Nephron progenitor cell (in vitro differentiated cells): ENCODE results near the gene TMEM120A.
A peak's percentile ranks its signal among the peaks of the same experiment; 100 is the strongest.

Experiments
- DNase-seq: peaks from one replicate; pipeline ENCODE4 v3.0.0; 2021
- H3K27ac Mint-ChIP-seq: 2 replicates; pipeline ENCODE4 v1.8.0; 2021; ENCODE audit warnings: mild to moderate bottlenecking, moderate library complexity, mixed read lengths
- H3K27me3 Mint-ChIP-seq: 2 replicates; pipeline ENCODE4 v1.8.0; 2021; ENCODE audit warnings: mild to moderate bottlenecking, low read depth, mixed read lengths; ENCODE audit not compliant: poor library complexity
- H3K36me3 Mint-ChIP-seq: 2 replicates; pipeline ENCODE4 v1.8.0; 2021; ENCODE audit warnings: low read depth, mixed read lengths
- H3K4me1 Mint-ChIP-seq: 2 replicates; pipeline ENCODE4 v1.8.0; 2021; ENCODE audit warnings: mixed read lengths
- H3K4me3 Mint-ChIP-seq: 2 replicates; pipeline ENCODE4 v1.8.0; 2021; ENCODE audit warnings: mild to moderate bottlenecking, moderate library complexity, mixed read lengths
- H3K9me3 Mint-ChIP-seq: 2 replicates; pipeline ENCODE4 v1.8.0; 2021; ENCODE audit warnings: mild to moderate bottlenecking, moderate library complexity, mixed read lengths
- CTCF ChIP-seq: fragments of 200-600 bp; sonication (generic); IDR thresholded peaks from 2 replicates; pipeline ENCODE4 v1.5.0; 2021; ENCODE audit warnings: antibody characterized with exemption

Gene TMEM120A

GRCh38 chr7:76000566-76000965 is 6.2 kb upstream of the TMEM120A start:
- H3K9me3 Mint-ChIP-seq: no peaks in the 10 kb centered on the region
- H3K36me3 Mint-ChIP-seq: peaks cover 62% of the 10 kb centered on the region
- no peaks in the 10 kb centered on the region for H3K4me1 Mint-ChIP-seq
- no peaks in the 10 kb centered on the region for H3K27me3 Mint-ChIP-seq
- H3K27ac Mint-ChIP-seq: no peak overlapping the region
- H3K4me3 Mint-ChIP-seq: no peak overlapping the region
- TF ChIP-seq CTCF: no peak
- DNase-seq: no peak

GRCh38 chr7:75998038-75998437 is 3.6 kb upstream of the TMEM120A start:
- Mint-ChIP-seq H3K27ac (no peak overlapping the region), H3K36me3 (peaks cover 50% of the 10 kb centered on the region), H3K4me1 (peaks cover 8% of the 10 kb centered on the region), H3K4me3 (no peak overlapping the region), H3K9me3 (no peaks in the 10 kb centered on the region), H3K27me3 (no peaks in the 10 kb centered on the region)
- TF ChIP-seq CTCF: no peak
- DNase-seq: no peak

DNA sequence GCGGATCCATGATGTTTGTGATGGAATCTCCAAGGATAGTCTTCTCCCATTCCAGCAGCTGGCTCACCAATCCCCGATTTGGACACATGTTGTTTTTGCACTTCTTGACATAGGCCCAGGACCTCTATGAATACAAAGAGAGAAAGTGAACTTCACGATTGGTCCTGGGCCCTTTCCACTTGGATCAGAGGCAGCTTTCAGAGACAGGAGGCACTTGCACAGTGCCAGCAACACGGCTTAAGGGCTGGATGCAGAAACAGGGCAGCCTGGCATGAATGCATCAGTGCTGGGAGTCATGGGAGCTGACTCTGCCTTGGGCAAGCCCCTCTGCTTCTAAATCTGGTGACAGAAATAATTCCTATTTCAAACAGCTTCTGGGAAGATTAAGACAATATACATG is 2.1 kb upstream of the TMEM120A start:
- no peak for TF ChIP-seq CTCF
- Mint-ChIP-seq H3K27ac (no peak overlapping the region), H3K36me3 (peaks cover 41% of the 10 kb centered on the region), H3K4me3 (no peak overlapping the region), H3K27me3 (no peaks in the 10 kb centered on the region), H3K9me3 (no peaks in the 10 kb centered on the region), H3K4me1 (peaks cover 10% of the 10 kb centered on the region)
- no peak for DNase-seq

DNA sequence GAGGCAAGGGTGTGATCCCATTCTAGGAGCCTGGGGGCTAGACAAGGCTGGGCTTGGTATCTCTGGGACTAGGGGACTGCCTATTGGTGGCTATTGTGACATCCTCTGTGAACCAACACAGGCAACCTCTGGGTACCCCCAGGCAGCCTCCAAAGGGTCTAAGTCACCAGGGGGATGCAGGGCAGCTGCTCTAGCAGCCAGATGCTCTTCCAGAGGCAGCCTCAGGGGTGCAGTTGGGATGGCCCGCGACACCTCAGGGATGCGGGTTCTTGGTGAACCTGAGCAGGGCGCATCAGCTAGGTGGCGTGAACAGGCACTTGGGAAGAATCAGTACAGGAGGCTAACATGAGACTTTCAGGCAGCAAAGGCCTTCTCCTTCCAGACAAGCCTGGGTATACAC is 1.6 kb upstream of the TMEM120A start:
- Mint-ChIP-seq H3K27me3 (no peaks in the 10 kb centered on the region), H3K27ac (no peak overlapping the region), H3K4me1 (peaks cover 14% of the 10 kb centered on the region), H3K4me3 (no peak overlapping the region), H3K9me3 (no peaks in the 10 kb centered on the region), H3K36me3 (peaks cover 41% of the 10 kb centered on the region)
- no peak for DNase-seq
- no peak for TF ChIP-seq CTCF

DNA sequence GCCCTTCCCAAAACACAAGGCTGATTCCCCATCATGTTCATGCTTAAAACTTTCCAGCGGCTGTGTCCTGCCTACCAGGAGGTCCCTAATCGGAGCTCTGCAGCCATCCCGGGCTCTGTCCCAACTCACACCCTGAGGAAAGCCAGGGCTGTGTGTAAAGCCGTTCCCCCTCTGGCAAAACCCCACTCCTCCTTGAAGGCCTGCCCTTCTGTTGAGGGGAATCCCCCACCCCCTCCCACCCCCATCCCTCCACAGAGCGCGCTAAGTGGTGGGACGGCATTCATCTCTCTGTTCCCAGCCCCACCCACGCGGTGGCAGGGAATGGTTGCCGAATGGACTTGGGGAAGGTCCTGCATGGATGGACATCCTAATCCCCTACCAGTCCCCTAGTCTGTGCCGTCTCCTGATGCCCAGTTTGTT is 667 bp upstream of the TMEM120A start:
- Mint-ChIP-seq H3K27me3 (no peaks in the 10 kb centered on the region), H3K27ac (no peak overlapping the region), H3K9me3 (no peaks in the 10 kb centered on the region), H3K36me3 (peaks cover 41% of the 10 kb centered on the region), H3K4me1 (peaks cover 24% of the 10 kb centered on the region), H3K4me3 (peak overlapping the region; percentile 81)
- no peak for TF ChIP-seq CTCF
- no peak for DNase-seq

GRCh38 chr7:75993689-75994387 is 557 bp downstream of the TMEM120A start:
- H3K9me3 Mint-ChIP-seq: no peaks in the 10 kb centered on the region
- H3K36me3 Mint-ChIP-seq: peaks cover 34% of the 10 kb centered on the region
- H3K27me3 Mint-ChIP-seq: peaks cover 3% of the 10 kb centered on the region
- H3K4me3 Mint-ChIP-seq: peak overlapping the region; percentile 80
- peaks cover 33% of the 10 kb centered on the region for H3K4me1 Mint-ChIP-seq
- H3K27ac Mint-ChIP-seq: peak overlapping the region; percentile 85
- no peak for TF ChIP-seq CTCF
- DNase-seq: peak; percentile 63
